Measurements from ENCODE around the gene HORMAD2. TPM values are rescaled to one million over a fixed set of nuclear protein-coding genes. Genes with fewer than 3 reads are reported as not detected.
"Not testable (repeated sequence)": the region's sequence is repeated elsewhere in the genome, so short reads cannot be mapped to it uniquely, and the experiment has no call there.

Gene HORMAD2
- total RNA-seq, 1 donor from 2014 or later = not detected

- intact Hi-C loops (cut with DNase I); DNase-seq (ENCODE audit: missing footprints); ATAC-seq: not testable (repeated sequence)
Observed at GRCh38 chr22:30216272-30216671, 136.0 kb downstream of the HORMAD2 start.

DNA sequence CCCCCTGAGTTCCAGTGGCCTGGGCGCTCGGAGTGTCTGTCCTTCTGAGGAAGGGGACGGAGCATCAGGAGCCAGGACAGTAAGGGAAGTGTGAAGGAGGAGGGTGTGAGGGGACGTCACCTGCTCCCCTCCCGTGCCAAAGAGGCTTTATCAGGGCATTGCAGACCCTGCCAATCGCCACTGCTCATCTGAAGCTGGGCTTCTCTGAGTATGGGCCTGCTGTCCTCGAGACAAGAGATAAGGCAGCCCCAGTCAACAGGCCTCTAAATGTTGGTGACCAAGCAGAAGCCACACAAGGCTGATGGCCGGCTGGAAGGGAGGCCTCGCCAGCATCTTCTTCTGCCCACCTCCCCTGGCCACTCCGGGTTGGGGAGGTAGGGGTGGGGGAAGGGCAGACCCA is 136.4 kb downstream of the HORMAD2 start:
- intact Hi-C loops (cut with DNase I) = no loop called here
- no peak for ATAC-seq
- DNase-seq (ENCODE audit: missing footprints) = no peak

GRCh38 chr22:30217698-30218560 is 137.7 kb downstream of the HORMAD2 start:
- ATAC-seq = no peak
- intact Hi-C loops (cut with DNase I) = no loop called here
- no peak for DNase-seq (ENCODE audit: missing footprints)

DNA sequence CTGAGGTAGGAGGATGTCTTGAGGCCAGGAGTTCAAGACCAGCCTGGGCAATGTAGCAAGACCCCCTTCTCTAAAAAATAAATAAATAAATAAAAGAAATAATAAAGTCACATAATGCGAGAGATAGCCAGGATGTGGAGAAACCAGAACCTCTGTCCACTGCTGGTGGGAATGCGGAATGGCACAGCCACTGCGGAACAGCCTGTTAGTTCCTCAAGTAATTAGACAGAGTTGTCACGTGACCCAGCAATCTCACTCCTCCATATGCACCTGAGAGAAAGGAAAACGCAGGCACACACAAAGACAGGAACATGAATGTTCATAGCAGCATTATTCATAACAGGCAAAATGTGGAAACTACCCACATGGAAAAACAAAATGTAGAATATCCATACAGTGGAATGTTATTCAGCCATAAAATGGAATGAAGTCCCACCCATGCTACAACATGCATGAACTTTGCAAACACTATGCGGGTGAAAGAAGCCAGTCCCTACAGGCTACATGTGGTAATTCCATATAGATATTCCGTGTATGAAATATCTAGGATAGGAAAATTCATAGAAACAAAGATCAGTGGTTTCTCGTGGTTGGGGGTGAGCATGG is 138.9 kb downstream of the HORMAD2 start:
- ATAC-seq (no peak), DNase-seq (ENCODE audit: missing footprints) (no peak)
- intact Hi-C loops (cut with DNase I) = no loop called here

DNA sequence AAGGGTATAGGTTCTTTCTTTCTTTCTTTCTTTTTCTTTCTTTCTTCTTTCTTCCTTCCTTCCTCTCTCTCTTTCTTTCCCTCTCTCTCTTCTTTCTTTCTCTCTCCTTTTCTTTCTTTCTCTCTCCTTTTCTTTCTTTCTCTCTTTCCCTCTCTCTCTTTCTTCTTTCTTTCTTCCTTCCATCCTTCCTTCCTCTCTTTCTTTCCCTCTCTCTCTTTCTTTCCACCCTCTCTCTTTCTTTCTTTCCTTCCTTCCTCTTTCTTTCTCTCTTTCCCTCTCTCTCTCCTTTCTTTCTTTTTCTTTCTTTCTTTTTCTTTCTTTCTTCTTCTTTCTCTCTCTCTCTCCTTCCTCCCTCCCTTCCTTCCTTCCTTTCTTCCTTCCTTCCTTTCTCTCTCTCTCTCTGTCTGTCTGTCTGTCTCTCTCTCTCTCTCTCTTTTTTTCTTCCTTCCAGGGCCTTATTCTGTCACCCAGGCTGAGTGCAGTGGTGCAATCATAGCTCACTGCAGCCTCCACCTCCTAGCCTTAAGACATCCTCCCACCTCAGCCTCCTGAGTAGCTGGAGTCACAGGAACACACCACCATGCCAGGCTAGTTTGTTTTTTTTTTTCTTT is 139.5 kb downstream of the HORMAD2 start:
- intact Hi-C loops (cut with DNase I) = no loop called here
- DNase-seq (ENCODE audit: missing footprints) (no peak), ATAC-seq (no peak)

GRCh38 chr22:30220338-30221012 is 140.2 kb downstream of the HORMAD2 start:
- ATAC-seq = no peak
- DNase-seq (ENCODE audit: missing footprints) = no peak
- intact Hi-C loops (cut with DNase I) = no loop called here

DNA sequence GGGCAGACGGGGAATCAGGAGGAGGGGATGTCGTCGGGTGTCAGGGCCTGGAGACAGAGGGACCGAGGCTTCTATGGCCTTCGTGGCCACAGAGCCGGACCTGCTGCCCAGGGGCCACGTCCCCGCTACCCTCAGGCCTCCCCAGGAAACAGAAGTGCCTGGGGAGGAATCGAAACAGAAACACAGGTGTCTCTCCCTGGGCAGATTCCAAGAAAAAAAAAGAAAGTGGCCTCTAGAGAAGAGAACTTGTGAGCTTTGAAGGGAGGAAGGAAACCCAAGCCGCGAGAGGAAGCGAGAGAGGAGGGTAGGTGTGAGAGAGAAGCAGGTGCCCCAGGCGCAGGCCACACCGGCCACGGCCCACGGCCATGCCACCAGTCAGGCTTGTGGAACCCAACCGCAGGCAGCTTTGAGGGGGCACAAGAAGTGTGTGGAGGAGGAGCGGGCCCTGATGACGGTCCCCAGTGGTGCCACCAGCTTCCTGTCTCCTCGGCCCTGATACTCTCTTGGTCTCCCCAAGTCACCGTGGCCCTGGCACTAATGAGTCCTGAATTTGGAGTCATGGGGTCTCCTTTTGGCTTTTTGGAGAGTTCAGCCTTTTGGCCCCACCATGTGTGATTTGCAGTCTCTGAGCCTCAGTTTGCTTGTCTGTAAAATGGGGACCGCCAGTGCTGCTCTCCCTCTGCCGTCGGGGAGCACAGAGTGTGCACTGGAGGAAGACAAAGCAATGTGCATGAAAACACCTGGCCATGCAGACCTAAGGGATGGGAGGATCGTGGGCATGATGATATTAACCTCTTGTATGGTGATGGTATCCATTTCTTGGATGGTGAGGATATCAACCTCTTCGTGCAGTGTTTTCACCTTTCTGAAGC is 141.1 kb downstream of the HORMAD2 start:
- intact Hi-C loops (cut with DNase I) = no loop called here
- no peak for DNase-seq (ENCODE audit: missing footprints)
- ATAC-seq = no peak

- DNase-seq (ENCODE audit: missing footprints) (no peak), ATAC-seq (no peak)
- intact Hi-C loops (cut with DNase I) = no loop called here
Observed at GRCh38 chr22:30222321-30222720, 142.1 kb downstream of the HORMAD2 start.

DNA sequence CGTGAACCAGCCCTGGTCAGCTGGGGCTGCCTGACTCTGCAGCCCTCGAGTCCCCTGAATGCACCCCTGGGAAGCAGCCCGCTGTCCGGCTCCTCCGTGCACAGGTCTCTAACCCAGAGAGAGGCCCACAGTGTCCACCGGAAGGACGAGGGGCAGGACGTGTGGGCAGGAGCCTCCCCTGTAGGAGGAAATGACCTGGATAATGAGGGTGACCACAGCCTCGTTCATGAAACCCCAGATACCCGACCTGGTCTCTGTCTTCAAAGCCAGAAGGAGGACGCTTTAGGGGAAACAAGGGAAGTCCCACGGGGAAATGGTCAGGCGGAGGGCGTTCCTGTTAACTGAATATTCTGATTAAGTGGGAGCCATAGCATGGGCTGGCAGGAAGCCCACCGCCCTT is 143.0 kb downstream of the HORMAD2 start:
- intact Hi-C loops (cut with DNase I) = no loop called here
- ATAC-seq (no peak), DNase-seq (ENCODE audit: missing footprints) (no peak)

GRCh38 chr22:30224161-30224857 is 144.0 kb downstream of the HORMAD2 start:
- ATAC-seq (no peak), DNase-seq (ENCODE audit: missing footprints) (no peak)
- intact Hi-C loops (cut with DNase I) = no loop called here

DNA sequence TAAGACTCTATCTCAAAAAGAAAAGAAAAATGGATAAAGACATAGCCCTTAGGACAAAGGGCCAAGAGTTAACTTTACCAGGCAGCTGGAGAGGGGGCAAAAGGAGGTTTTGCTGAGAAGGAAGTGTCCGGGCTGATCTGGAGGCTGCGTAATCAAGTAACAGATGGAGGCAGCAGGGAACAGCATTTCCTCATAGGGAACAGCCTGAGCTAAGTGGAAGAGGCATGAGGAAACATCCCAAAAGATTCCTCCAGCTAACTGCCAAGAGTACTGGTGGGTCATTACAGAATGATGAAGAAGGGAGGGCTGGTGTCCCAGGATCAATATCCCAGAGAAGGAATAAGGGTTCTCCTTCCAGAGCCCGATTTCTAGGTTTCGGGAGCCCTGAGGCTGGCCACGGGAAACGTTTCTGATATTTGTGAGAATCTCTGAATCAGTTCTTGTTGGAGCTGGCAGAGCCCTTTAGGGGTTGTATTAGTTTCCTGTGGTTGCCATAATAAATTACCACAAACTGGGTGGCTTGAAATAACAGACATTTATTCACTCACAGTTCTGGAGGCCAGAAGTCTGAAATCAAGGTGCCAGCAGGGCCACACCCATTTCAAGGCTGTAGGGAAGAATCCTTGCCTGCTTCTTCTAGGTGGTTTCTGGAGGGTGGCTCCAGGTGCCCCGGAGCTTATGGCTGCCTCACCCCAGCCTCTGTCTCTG is 145.1 kb downstream of the HORMAD2 start:
- ATAC-seq (no peak), DNase-seq (ENCODE audit: missing footprints) (no peak)
- intact Hi-C loops (cut with DNase I) = no loop called here

GRCh38 chr22:30226192-30226832 is 146.0 kb downstream of the HORMAD2 start:
- DNase-seq (ENCODE audit: missing footprints) = no peak
- ATAC-seq = no peak
- intact Hi-C loops (cut with DNase I) = no loop called here

Other genes starting within 250 kb of the HORMAD2 start
- gene ASCC2, start 242.2 kb upstream of the HORMAD2 start, total RNA-seq = 33.8 TPM
- gene MTMR3, start 197.3 kb upstream of the HORMAD2 start, total RNA-seq = 32.3 TPM
- gene LIF, start 166.3 kb downstream of the HORMAD2 start, total RNA-seq = 0.27 TPM
- gene OSM, start 186.4 kb downstream of the HORMAD2 start, total RNA-seq = 0.19 TPM
- gene CASTOR1, start 209.0 kb downstream of the HORMAD2 start, total RNA-seq = 8.2 TPM
- gene TBC1D10A, start 246.5 kb downstream of the HORMAD2 start, total RNA-seq = 7.1 TPM